ENCODE data around the gene CYB561D2. TPM values are rescaled to one million over a fixed set of nuclear protein-coding genes. Genes with fewer than 3 reads are reported as not detected.

Gene CYB561D2
- total RNA-seq, 1 donor from 2014 or later: 2.2 TPM

- no peaks in the 10 kb centered on the region for H3K36me3 ChIP-seq
- DNase-seq (ENCODE audit: low spot score): peak; percentile 88
- Mint-ChIP-seq H3K4me3 (peak overlapping the region; percentile 84), H3K4me1 (peaks cover 6% of the 10 kb centered on the region), H3K27me3 (ENCODE audit: insufficient read depth, low read depth) (peaks cover 2% of the 10 kb centered on the region), H3K27ac (no peak overlapping the region), H3K36me3 (no peaks in the 10 kb centered on the region), H3K9me3 (no peaks in the 10 kb centered on the region)
- no peaks in the 10 kb centered on the region for H3K9me3 ChIP-seq (ENCODE audit: low read depth)
- peak overlapping the region; percentile 54 for H2AFZ ChIP-seq (replicated peaks)
- no peak overlapping the region for H3K9ac ChIP-seq
- peaks cover 5% of the 10 kb centered on the region for H3K4me1 ChIP-seq
- TF ChIP-seq EZH2phosphoT487 (IDR thresholded peaks at IDR 0.05): no peak
- no peak for TF ChIP-seq CTCF (IDR thresholded peaks at IDR 0.05)
- no peak for TF ChIP-seq EZH2 (IDR thresholded peaks at IDR 0.05)
- peaks cover 4% of the 10 kb centered on the region for H3F3A ChIP-seq (ENCODE audit: low read depth)
- peak overlapping the region; percentile 54 for H3K4me3 ChIP-seq
- H3K27ac ChIP-seq: no peak overlapping the region
- no peaks in the 10 kb centered on the region for H4K20me1 ChIP-seq (ENCODE audit: low read depth)
- no peaks in the 10 kb centered on the region for H3K79me2 ChIP-seq (ENCODE audit: low read depth)
- H3K27me3 ChIP-seq: peaks cover 29% of the 10 kb centered on the region
- H3K4me2 ChIP-seq: peak overlapping the region; percentile 79
Observed at GRCh38 chr3:50365080-50365841, 14.6 kb downstream of the CYB561D2 start.

GRCh38 chr3:50365842-50366220 is 15.2 kb downstream of the CYB561D2 start:
- TF ChIP-seq EZH2phosphoT487 (IDR thresholded peaks at IDR 0.05): no peak
- no peak for TF ChIP-seq EZH2 (IDR thresholded peaks at IDR 0.05)
- TF ChIP-seq CTCF (IDR thresholded peaks at IDR 0.05): no peak
- no peak overlapping the region for H2AFZ ChIP-seq (replicated peaks)
- peak overlapping the region; percentile 54 for H3K4me3 ChIP-seq

GRCh38 chr3:50369012-50369670 is 18.5 kb downstream of the CYB561D2 start:
- Mint-ChIP-seq H3K9me3 (no peaks in the 10 kb centered on the region), H3K27me3 (ENCODE audit: insufficient read depth, low read depth) (peaks cover 11% of the 10 kb centered on the region), H3K4me1 (peaks cover 35% of the 10 kb centered on the region), H3K4me3 (peak overlapping the region; percentile 10), H3K36me3 (no peaks in the 10 kb centered on the region), H3K27ac (peak overlapping the region; percentile 62)
- Histone ChIP-seq H3K4me2 (no peak overlapping the region), H2AFZ (replicated peaks) (no peak overlapping the region), H3F3A (ENCODE audit: low read depth) (peaks cover 4% of the 10 kb centered on the region), H3K9ac (no peak overlapping the region), H3K4me1 (peaks cover 30% of the 10 kb centered on the region), H4K20me1 (ENCODE audit: low read depth) (no peaks in the 10 kb centered on the region), H3K27ac (no peak overlapping the region), H3K27me3 (peaks cover 22% of the 10 kb centered on the region), H3K4me3 (no peak overlapping the region), H3K79me2 (ENCODE audit: low read depth) (no peaks in the 10 kb centered on the region), H3K36me3 (no peaks in the 10 kb centered on the region), H3K9me3 (ENCODE audit: low read depth) (no peaks in the 10 kb centered on the region)
- no peak for TF ChIP-seq EZH2 (IDR thresholded peaks at IDR 0.05)
- no peak for TF ChIP-seq EZH2phosphoT487 (IDR thresholded peaks at IDR 0.05)
- TF ChIP-seq CTCF (IDR thresholded peaks at IDR 0.05): no peak
- no peak for DNase-seq (ENCODE audit: low spot score)

More at GRCh38 chr3:50365842-50366220, 15.2 kb downstream of the CYB561D2 start:
- Mint-ChIP-seq H3K27ac (no peak overlapping the region), H3K9me3 (no peaks in the 10 kb centered on the region), H3K4me1 (peaks cover 11% of the 10 kb centered on the region), H3K27me3 (ENCODE audit: insufficient read depth, low read depth) (peaks cover 3% of the 10 kb centered on the region), H3K4me3 (peak overlapping the region; percentile 84), H3K36me3 (no peaks in the 10 kb centered on the region)
- Histone ChIP-seq H3K36me3 (no peaks in the 10 kb centered on the region), H4K20me1 (ENCODE audit: low read depth) (no peaks in the 10 kb centered on the region), H3K9ac (no peak overlapping the region), H3K79me2 (ENCODE audit: low read depth) (no peaks in the 10 kb centered on the region), H3K4me2 (peak overlapping the region; percentile 79), H3K4me1 (peaks cover 6% of the 10 kb centered on the region), H3K27ac (no peak overlapping the region), H3K27me3 (peaks cover 29% of the 10 kb centered on the region), H3F3A (ENCODE audit: low read depth) (peaks cover 4% of the 10 kb centered on the region), H3K9me3 (ENCODE audit: low read depth) (no peaks in the 10 kb centered on the region)
- no peak for DNase-seq (ENCODE audit: low spot score)
